IMR-90 (cell line): ENCODE data around the gene IQSEC1. TPM values are rescaled to one million over a fixed set of nuclear protein-coding genes. Genes with fewer than 3 reads are reported as not detected.
A peak's percentile ranks its signal among the peaks of the same experiment; 100 is the strongest.

Experiments used
- ATAC-seq: fragments of 200-7000 bp; cut with Tn5 transposase; 2 replicates; pipeline ENCODE4 v1.9.1; 2020; ENCODE audit warnings: low read depth, mild to moderate bottlenecking, moderate library complexity
- BruUV-seq: library from RNA; stranded (reverse); fragments of 400-500 nt; replicated peaks from 2 replicates; lab custom pipeline; 2021; lab: Mats Ljungman, UMichigan
- CTCF ChIA-PET: fragments of 300-600 bp; formaldehyde crosslinking; extraction: SDS; loops from one replicate; lab custom pipeline; 2021; ENCODE audit warnings: antibody characterized with exemption; lab: Yijun Ruan, JAX
- POLR2A ChIA-PET: fragments of 300-600 bp; sonication (Branson Sonifier 250); formaldehyde crosslinking; loops from one replicate; lab custom pipeline; 2022; ENCODE audit warnings: antibody characterized with exemption; ENCODE audit not compliant: unreplicated experiment; lab: Charles Lee
- DNase-seq: peaks from one replicate; pipeline ENCODE4 v3.0.0; 2013
- H2AFZ ChIP-seq: replicated peaks from 2 replicates; pipeline ENCODE3; 2013; ENCODE audit warnings: low read length, mild to moderate bottlenecking; ENCODE audit not compliant: poor library complexity
- H2AK5ac ChIP-seq: 2 replicates; pipeline ENCODE4 v1.6.1; 2013; ENCODE audit warnings: low read depth, low read length, inconsistent platforms
- H2AK9ac ChIP-seq: replicated peaks from 2 replicates; pipeline ENCODE3; 2013; ENCODE audit warnings: mild to moderate bottlenecking, low read depth, low read length, moderate library complexity; ENCODE audit not compliant: poor library complexity
- H2BK120ac ChIP-seq: 2 replicates; pipeline ENCODE4 v1.6.1; 2013; ENCODE audit warnings: low read depth, low read length, inconsistent platforms
- H2BK15ac ChIP-seq: 3 replicates; pipeline ENCODE4 v1.6.1; 2013; ENCODE audit warnings: low read depth, low read length, inconsistent platforms
- H2BK20ac ChIP-seq: 2 replicates; pipeline ENCODE4 v1.6.1; 2013; ENCODE audit warnings: low read depth, mild to moderate bottlenecking, inconsistent platforms, low read length, moderate library complexity
- H2BK5ac ChIP-seq: 2 replicates; pipeline ENCODE4 v1.6.1; 2013; ENCODE audit warnings: mild to moderate bottlenecking, low read depth, low read length, inconsistent platforms; ENCODE audit not compliant: poor library complexity, severe bottlenecking
- H3K14ac ChIP-seq: replicated peaks from 2 replicates; pipeline ENCODE4 v1.6.1; 2013; ENCODE audit warnings: low read depth, low read length, inconsistent platforms
- H3K18ac ChIP-seq: 2 replicates; pipeline ENCODE4 v1.6.1; 2013; ENCODE audit warnings: low read depth, low read length, control low read depth
- H3K23ac ChIP-seq: 2 replicates; pipeline ENCODE4 v1.6.1; 2013; ENCODE audit warnings: low read depth, low read length, inconsistent platforms
- H3K27ac ChIP-seq: 2 replicates; pipeline ENCODE4 v1.5.1; 2013; ENCODE audit warnings: mild to moderate bottlenecking, control low read depth, low read length; ENCODE audit not compliant: insufficient read depth
- H3K27me3 ChIP-seq: 2 replicates; pipeline ENCODE4 v1.6.1; 2013; ENCODE audit warnings: low read length; ENCODE audit not compliant: control insufficient read depth, insufficient read depth
- H3K36me3 ChIP-seq: 2 replicates; pipeline ENCODE4 v1.6.1; 2013; ENCODE audit warnings: low read length, mixed read lengths; ENCODE audit not compliant: control insufficient read depth, insufficient read depth
- H3K4ac ChIP-seq: 2 replicates; pipeline ENCODE4 v1.6.1; 2013; ENCODE audit warnings: low read depth, low read length, inconsistent platforms
- H3K4me1 ChIP-seq: 2 replicates; pipeline ENCODE4 v1.6.1; 2013; ENCODE audit warnings: low read length, mixed read lengths; ENCODE audit not compliant: control insufficient read depth, insufficient read depth
- H3K4me2 ChIP-seq: 2 replicates; pipeline ENCODE4 v1.6.1; 2013; ENCODE audit warnings: low read depth, mild to moderate bottlenecking, control low read depth, low read length, moderate library complexity
- H3K4me3 ChIP-seq: 2 replicates; pipeline ENCODE4 v1.5.1; 2013; ENCODE audit warnings: low read depth, mild to moderate bottlenecking, control low read depth, low read length, moderate library complexity; ENCODE audit not compliant: insufficient read depth
- H3K56ac ChIP-seq: 2 replicates; pipeline ENCODE4 v1.6.1; 2013; ENCODE audit warnings: low read length, inconsistent platforms; ENCODE audit not compliant: insufficient read depth; ENCODE audit errors: extremely low read depth
- H3K79me1 ChIP-seq, 2 experiments: 2 replicates each; pipeline ENCODE4 v1.6.1; 2013; ENCODE audit warnings: low read length in 2 of 2, inconsistent platforms in 1 of 2, low read depth in 1 of 2
- H3K9ac ChIP-seq: 2 replicates; pipeline ENCODE4 v1.6.1; 2013; ENCODE audit warnings: low read depth, low read length, control low read depth
- H3K9me1 ChIP-seq: 2 replicates; pipeline ENCODE4 v1.6.1; 2013; ENCODE audit warnings: low read length, inconsistent platforms; ENCODE audit not compliant: insufficient read depth
- H3K9me3 ChIP-seq: 2 replicates; pipeline ENCODE4 v1.6.1; 2013; ENCODE audit warnings: low read length; ENCODE audit not compliant: control insufficient read depth, insufficient read depth
- H4K20me1 ChIP-seq: 2 replicates; pipeline ENCODE4 v1.6.1; 2013; ENCODE audit warnings: low read length, inconsistent platforms; ENCODE audit not compliant: insufficient read depth
- H4K5ac ChIP-seq: 2 replicates; pipeline ENCODE4 v1.6.1; 2013; ENCODE audit warnings: mild to moderate bottlenecking, low read depth, low read length, control low read depth
- H4K8ac ChIP-seq, 2 experiments: 2 replicates each; pipeline ENCODE4 v1.6.1; 2013; ENCODE audit warnings: low read depth in 2 of 2, low read length in 2 of 2, control low read depth in 1 of 2, inconsistent platforms in 1 of 2
- H4K91ac ChIP-seq: 2 replicates; pipeline ENCODE4 v1.6.1; 2013; ENCODE audit warnings: low read depth, low read length, inconsistent platforms; ENCODE audit not compliant: insufficient read depth
- BHLHE40 ChIP-seq: fragments of 150-350 bp; IDR thresholded peaks from 2 replicates; pipeline ENCODE4 v1.6.1; 2016; ENCODE audit warnings: mild to moderate bottlenecking, low read depth, low read length
- CEBPB ChIP-seq: IDR thresholded peaks from 2 replicates; pipeline ENCODE4 v1.6.1; 2012; ENCODE audit warnings: low read depth, low read length, improper control_type of control experiment
- CHD1 ChIP-seq: IDR thresholded peaks from 2 replicates; pipeline ENCODE4 v1.6.1; 2012; ENCODE audit warnings: low read depth, low read length, improper control_type of control experiment
- FOS ChIP-seq: fragments of 150-350 bp; IDR thresholded peaks from 2 replicates; pipeline ENCODE4 v1.6.1; 2016; ENCODE audit warnings: low read depth, low read length
- MAZ ChIP-seq: IDR thresholded peaks from 2 replicates; pipeline ENCODE4 v1.6.1; 2012; ENCODE audit warnings: low read depth, mild to moderate bottlenecking, low read length, improper control_type of control experiment, moderate library complexity, borderline replicate concordance
- MXI1 ChIP-seq: IDR thresholded peaks from 2 replicates; pipeline ENCODE4 v1.6.1; 2012; ENCODE audit warnings: low read depth, mild to moderate bottlenecking, low read length, moderate library complexity, borderline replicate concordance
- NFE2L2 ChIP-seq: fragments of 150-350 bp; IDR thresholded peaks from 2 replicates; pipeline ENCODE4 v1.6.1; 2016; ENCODE audit warnings: low read depth, mild to moderate bottlenecking, low read length
- POLR2A ChIP-seq: IDR thresholded peaks from 2 replicates; pipeline ENCODE4 v1.6.1; 2012; ENCODE audit warnings: mild to moderate bottlenecking, low read depth, low read length
- RAD21 ChIP-seq: IDR thresholded peaks from 2 replicates; pipeline ENCODE4 v1.6.1; 2012; ENCODE audit warnings: low read length, improper control_type of control experiment
- RCOR1 ChIP-seq: IDR thresholded peaks from 2 replicates; pipeline ENCODE4 v1.6.1; 2012; ENCODE audit warnings: mild to moderate bottlenecking, low read length, improper control_type of control experiment; ENCODE audit not compliant: insufficient replicate concordance
- RFX5 ChIP-seq: IDR thresholded peaks from 2 replicates; pipeline ENCODE4 v1.8.0; 2012; ENCODE audit warnings: low read depth, mild to moderate bottlenecking, low read length, moderate library complexity
- SMC3 ChIP-seq: fragments of 150-350 bp; IDR thresholded peaks from 2 replicates; pipeline ENCODE4 v1.6.1; 2016; ENCODE audit warnings: low read depth, mild to moderate bottlenecking, antibody characterized with exemption, low read length, moderate library complexity
- WGBS, 2 experiments: methylation state at CpG; one replicate each; pipeline versions ENCODE4 v1.1.5 to v1.1.7; 2013; ENCODE audit warnings: missing lambda C conversion rate in 2 of 2; ENCODE audit not compliant: insufficient read length in 1 of 2; ENCODE audit errors: extremely low coverage in 2 of 2; 5-methylcytosine and 5-hydroxymethylcytosine counted together
- dilution Hi-C: fragments of 300-500 bp; cut with HindIII; formaldehyde crosslinking; loops from one replicate; pipeline ENCODE4 v1.14.3; 2018; ENCODE audit warnings: low sequenced_read_pairs; ENCODE audit not compliant: unreplicated experiment
- in situ Hi-C: fragments of 300-500 bp; cut with MboI; formaldehyde crosslinking; loops from 3 replicates; pipeline ENCODE4 v1.14.3; 2019; ENCODE audit warnings: low sequenced_read_pairs, inconsistent platforms, mixed read lengths
- intact Hi-C: fragments of 100-400 bp; cut with micrococcal nuclease; formaldehyde crosslinking; loops from 2 replicates; pipeline ENCODE4 v1.10.0; 2022
- polyA plus RNA-seq, 3 experiments: library from polyadenylated mRNA; depleted of rRNA; stranded (reverse); fragments of >200 nt; gene quantifications; 2 replicates each; pipeline ENCODE4 v1.2.3, GENCODE V29; 2012; ENCODE audit warnings: low replicate concordance in 1 of 3
- total RNA-seq: library from RNA; depleted of rRNA; stranded (reverse); fragments of >200 nt; gene quantifications from 2 replicates; pipeline ENCODE4 v1.2.3, GENCODE V29; 2012
- TF ChIP-seq, protein P1 (sequence below): fragments of 150-350 bp; IDR thresholded peaks from 2 replicates; pipeline ENCODE4 v1.6.1; 2017; ENCODE audit warnings: mild to moderate bottlenecking, antibody characterized with exemption, low read length, low read depth
- TF ChIP-seq, protein P2 (sequence below): conservative IDR thresholded peaks from 2 replicates; pipeline ENCODE4 v1.5.1; 2012; ENCODE audit warnings: mild to moderate bottlenecking, low read depth, low read length, improper control_type of control experiment
- TF ChIP-seq, protein P3 (sequence below): fragments of 150-350 bp; IDR thresholded peaks from 2 replicates; pipeline ENCODE4 v1.6.1; 2016; ENCODE audit warnings: low read depth, mild to moderate bottlenecking, low read length, moderate library complexity, borderline replicate concordance

Gene IQSEC1
- total and polyA plus RNA-seq, 2 of the 4 experiments (the other 2 are of a cell fraction), result 5.9 to 11.9 TPM

DNA sequence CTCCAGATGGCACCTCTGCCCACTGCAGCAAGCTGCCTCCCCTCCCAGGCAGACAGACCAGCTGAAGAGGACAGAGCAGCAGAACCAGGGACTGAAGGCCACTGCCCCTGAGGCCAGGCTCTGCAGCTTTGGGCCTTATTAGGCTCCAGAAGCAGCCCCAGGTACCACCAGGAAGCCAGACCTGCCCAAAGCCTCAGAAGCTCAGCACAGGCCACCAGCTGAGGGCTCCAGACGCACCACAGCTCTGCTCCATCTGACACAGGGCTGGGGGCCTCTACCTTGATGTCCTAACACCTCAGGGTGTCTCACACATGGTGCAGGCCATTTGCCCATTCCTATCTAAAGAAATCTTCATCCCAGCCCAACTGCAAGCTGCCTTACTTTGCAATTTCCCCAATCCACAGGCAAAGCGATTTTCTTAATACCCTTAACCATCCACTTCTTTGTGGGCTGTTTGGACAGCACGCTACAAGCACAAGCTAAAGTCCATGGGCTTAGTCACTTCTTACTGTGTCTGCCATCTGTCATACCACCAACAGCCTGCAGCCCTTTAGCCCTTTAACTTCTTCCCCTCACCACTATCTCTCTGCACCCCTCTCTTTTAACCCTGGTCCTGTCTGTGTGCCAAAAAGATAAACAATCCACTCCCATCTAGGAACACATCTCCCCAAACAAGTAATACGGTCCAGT lies 112.1 kb downstream of the IQSEC1 start:
- H2AK9ac ChIP-seq, result no peak overlapping the region
- H2BK20ac ChIP-seq, result no peak overlapping the region
- H3K4me3 ChIP-seq, result no peak overlapping the region
- H3K18ac ChIP-seq, result no peak overlapping the region
- no peak overlapping the region for H4K8ac ChIP-seq
- H3K27me3 ChIP-seq, result no peaks in the 10 kb centered on the region
- ChIA-PET POLR2A (no interaction called here), CTCF (interaction anchor here (0.9 to 1.4 kb wide), 2 partner anchors 12 to 24 kb away, joined by 3 read pairs; no protein-coding TSS in a partner anchor)
- H3K23ac ChIP-seq, result no peak overlapping the region
- no peak overlapping the region for H2BK15ac ChIP-seq
- no peak overlapping the region for H2BK5ac ChIP-seq
- intact Hi-C loops (no loop called here), in situ Hi-C loops (no loop called here), dilution Hi-C loops (no loop called here)
- H2BK120ac ChIP-seq, result no peak overlapping the region
- H3K9me3 ChIP-seq, result no peaks in the 10 kb centered on the region
- no peak overlapping the region for H2AK5ac ChIP-seq
- peaks cover 39% of the 10 kb centered on the region for H3K9me1 ChIP-seq
- H2AFZ ChIP-seq, result no peak overlapping the region
- H3K4me1 ChIP-seq, result peaks cover 14% of the 10 kb centered on the region
- 0 out of 2 replicates have a peak, but pooled peaks have one; percentile 28 for ATAC-seq
- H3K36me3 ChIP-seq, result no peaks in the 10 kb centered on the region; the same call in 1 of the 2 replicates
- H3K9ac ChIP-seq, result no peak overlapping the region
- peaks cover 84% of the 10 kb centered on the region for H4K20me1 ChIP-seq
- H3K14ac ChIP-seq, result no peak overlapping the region
- H4K5ac ChIP-seq, result no peak overlapping the region
- H3K56ac ChIP-seq, result no peak overlapping the region
- H4K91ac ChIP-seq, result no peak overlapping the region
- peaks cover 46 to 90% of the 10 kb centered on the region in 2 experiments for H3K79me1 ChIP-seq
- H3K27ac ChIP-seq, result no peak overlapping the region
- no peak overlapping the region for H3K4ac ChIP-seq
- DNase-seq, result no peak
- BruUV-seq, result no TSS peak
- no peak overlapping the region for H3K4me2 ChIP-seq
- WGBS, 2 experiments, result 82% methylated on average over 3 of the region's 4 CpGs; no CpG with 5 or more reads in 1 of the 2 experiments
- TF ChIP-seq, protein P1, sequence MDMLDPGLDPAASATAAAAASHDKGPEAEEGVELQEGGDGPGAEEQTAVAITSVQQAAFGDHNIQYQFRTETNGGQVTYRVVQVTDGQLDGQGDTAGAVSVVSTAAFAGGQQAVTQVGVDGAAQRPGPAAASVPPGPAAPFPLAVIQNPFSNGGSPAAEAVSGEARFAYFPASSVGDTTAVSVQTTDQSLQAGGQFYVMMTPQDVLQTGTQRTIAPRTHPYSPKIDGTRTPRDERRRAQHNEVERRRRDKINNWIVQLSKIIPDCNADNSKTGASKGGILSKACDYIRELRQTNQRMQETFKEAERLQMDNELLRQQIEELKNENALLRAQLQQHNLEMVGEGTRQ, result no peak
- TF ChIP-seq, protein P2, sequence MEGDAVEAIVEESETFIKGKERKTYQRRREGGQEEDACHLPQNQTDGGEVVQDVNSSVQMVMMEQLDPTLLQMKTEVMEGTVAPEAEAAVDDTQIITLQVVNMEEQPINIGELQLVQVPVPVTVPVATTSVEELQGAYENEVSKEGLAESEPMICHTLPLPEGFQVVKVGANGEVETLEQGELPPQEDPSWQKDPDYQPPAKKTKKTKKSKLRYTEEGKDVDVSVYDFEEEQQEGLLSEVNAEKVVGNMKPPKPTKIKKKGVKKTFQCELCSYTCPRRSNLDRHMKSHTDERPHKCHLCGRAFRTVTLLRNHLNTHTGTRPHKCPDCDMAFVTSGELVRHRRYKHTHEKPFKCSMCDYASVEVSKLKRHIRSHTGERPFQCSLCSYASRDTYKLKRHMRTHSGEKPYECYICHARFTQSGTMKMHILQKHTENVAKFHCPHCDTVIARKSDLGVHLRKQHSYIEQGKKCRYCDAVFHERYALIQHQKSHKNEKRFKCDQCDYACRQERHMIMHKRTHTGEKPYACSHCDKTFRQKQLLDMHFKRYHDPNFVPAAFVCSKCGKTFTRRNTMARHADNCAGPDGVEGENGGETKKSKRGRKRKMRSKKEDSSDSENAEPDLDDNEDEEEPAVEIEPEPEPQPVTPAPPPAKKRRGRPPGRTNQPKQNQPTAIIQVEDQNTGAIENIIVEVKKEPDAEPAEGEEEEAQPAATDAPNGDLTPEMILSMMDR, result no peak
- TF ChIP-seq RAD21 (no peak), CEBPB (no peak), MXI1 (no peak), RFX5 (no peak), RCOR1 (no peak), POLR2A (no peak), BHLHE40 (no peak), SMC3 (no peak), CHD1 (no peak), FOS (no peak), MAZ (no peak), NFE2L2 (no peak)
- TF ChIP-seq, protein P3, sequence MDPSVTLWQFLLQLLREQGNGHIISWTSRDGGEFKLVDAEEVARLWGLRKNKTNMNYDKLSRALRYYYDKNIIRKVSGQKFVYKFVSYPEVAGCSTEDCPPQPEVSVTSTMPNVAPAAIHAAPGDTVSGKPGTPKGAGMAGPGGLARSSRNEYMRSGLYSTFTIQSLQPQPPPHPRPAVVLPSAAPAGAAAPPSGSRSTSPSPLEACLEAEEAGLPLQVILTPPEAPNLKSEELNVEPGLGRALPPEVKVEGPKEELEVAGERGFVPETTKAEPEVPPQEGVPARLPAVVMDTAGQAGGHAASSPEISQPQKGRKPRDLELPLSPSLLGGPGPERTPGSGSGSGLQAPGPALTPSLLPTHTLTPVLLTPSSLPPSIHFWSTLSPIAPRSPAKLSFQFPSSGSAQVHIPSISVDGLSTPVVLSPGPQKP, result no peak
